AG09309 (cell line): ENCODE results near the gene PARD3B.

ENCODE experiments used
- DNase-seq: peaks from one replicate; pipeline ENCODE4 v3.0.0-alpha.2; 2010; ENCODE audit warnings: low read depth
- H3K4me3 ChIP-seq: 2 replicates; pipeline ENCODE4 v1.5.1; 2011; ENCODE audit warnings: mild to moderate bottlenecking, low read depth, low read length, moderate library complexity; ENCODE audit not compliant: control insufficient read depth
- TF ChIP-seq, protein P1 (sequence below): IDR thresholded peaks from 2 replicates; pipeline ENCODE4 v1.5.1; 2011; ENCODE audit warnings: mild to moderate bottlenecking, low read depth, low read length, inconsistent platforms; ENCODE audit not compliant: insufficient read depth, control insufficient read depth; ENCODE audit errors: missing control alignments

Gene PARD3B

DNA sequence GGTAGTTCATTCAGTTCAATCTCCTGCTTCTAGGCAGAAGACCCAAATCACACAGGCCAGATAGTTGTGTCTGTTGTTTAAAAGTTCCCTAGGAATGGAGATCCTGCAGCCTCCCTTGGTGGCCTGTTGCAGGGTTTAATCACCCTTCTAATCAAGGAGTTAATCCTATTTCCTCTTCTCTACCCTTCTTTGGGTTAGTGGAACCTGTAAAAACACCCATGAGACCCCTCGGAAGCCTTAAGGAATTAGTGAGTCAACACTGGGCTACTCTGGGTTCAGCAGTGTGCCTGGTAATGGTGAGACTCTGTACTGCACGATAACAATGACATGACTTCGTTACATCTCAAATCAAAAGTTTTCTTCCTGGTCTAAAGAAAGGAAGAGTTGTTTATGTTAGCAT, 919.4 kb downstream of the PARD3B start:
- DNase-seq, result no peak
- TF ChIP-seq, protein P1, sequence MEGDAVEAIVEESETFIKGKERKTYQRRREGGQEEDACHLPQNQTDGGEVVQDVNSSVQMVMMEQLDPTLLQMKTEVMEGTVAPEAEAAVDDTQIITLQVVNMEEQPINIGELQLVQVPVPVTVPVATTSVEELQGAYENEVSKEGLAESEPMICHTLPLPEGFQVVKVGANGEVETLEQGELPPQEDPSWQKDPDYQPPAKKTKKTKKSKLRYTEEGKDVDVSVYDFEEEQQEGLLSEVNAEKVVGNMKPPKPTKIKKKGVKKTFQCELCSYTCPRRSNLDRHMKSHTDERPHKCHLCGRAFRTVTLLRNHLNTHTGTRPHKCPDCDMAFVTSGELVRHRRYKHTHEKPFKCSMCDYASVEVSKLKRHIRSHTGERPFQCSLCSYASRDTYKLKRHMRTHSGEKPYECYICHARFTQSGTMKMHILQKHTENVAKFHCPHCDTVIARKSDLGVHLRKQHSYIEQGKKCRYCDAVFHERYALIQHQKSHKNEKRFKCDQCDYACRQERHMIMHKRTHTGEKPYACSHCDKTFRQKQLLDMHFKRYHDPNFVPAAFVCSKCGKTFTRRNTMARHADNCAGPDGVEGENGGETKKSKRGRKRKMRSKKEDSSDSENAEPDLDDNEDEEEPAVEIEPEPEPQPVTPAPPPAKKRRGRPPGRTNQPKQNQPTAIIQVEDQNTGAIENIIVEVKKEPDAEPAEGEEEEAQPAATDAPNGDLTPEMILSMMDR, result no peak
- no peak overlapping the region for H3K4me3 ChIP-seq

DNA sequence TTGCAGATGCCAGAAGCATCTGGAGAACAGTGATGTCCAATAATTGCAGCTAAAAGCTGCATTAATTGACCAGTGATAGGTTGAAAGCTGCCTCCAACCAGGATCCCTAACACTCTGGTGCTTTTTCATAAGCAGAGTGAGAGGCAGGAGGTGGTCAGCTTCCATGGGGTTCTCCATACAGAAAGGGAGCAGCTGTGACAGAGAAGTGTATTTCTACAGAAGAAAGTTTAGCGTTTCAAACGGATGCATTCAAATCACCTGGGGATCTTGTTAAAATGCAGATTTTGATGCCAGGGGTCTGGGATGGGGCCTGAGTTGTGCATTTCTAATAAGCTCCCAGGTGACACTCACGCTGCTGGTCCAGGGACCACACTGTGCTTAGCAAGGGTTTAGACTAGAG, 920.5 kb downstream of the PARD3B start:
- no peak for DNase-seq
- no peak overlapping the region for H3K4me3 ChIP-seq
- TF ChIP-seq, protein P1, result no peak

DNA sequence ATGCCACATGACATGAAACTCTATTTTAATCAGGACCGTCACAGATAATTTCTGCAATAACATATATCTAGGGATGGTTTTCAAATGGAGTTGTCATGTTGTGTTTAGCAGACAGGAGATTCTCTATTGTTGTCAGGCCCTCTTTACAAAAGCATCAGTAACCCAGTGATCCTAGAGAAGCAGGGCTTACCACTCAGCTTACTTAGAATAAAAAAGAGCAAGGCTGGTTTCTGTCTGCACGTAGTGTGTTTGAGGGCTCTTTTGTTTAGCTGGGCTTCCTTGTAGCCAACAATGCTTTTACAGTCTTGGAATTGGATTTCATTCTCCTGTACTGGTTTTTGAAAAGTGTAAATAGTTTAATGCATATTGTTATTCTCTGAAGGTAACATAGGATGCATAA, 926.5 kb downstream of the PARD3B start:
- H3K4me3 ChIP-seq, result no peak overlapping the region
- no peak for DNase-seq
- TF ChIP-seq, protein P1, result no peak

DNA sequence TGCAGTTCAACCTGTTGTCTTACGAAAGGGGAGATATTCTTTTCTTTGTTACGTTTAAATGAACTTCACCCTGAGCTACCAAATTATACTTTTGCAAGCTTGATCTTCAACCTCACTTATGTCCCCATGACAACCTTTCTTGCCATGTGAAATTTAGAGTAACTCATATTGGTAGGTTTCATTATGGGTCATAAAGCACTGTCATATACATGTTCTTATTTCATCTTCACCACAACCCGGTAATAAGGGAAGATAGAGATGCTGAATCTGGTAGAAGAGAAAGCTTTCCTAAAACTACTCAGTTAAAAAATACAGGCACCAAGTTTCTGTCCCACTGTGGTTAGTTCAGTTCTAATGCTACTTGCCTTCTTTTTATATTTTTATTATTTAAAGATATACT, 928.5 kb downstream of the PARD3B start:
- no peak overlapping the region for H3K4me3 ChIP-seq
- TF ChIP-seq, protein P1, result no peak
- no peak for DNase-seq

DNA sequence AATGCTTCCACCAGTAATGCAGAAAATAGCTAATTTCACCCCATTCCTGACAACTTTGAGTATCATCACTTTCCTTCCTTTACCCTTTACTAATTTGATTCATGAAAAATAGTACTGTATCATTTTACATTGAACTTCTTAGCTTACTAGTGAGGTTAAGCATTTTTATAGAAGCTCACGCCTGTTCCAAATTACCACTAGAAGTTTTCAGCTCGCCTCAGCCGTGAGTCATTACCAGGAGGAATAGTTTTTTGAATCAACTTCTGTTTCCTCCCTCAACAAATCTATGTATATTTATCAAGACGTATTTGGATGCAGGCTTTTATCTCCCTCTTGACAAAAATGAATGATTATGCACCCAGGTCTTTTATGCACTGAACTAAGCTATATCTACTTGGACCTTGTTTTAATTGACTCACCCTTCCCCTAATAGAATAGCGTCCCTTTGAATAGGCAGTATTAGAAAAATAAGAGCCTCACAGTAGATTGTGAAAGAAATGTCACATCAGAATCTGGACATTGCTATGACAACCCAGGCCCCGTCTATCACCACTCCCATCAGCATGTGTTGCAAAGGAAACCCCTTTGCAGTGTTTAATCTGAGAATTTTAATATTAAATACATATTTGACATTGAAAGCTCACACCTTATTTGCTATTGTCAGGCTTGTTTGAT, 929.6 kb downstream of the PARD3B start:
- peak; percentile 40 for DNase-seq
- TF ChIP-seq, protein P1, result no peak
- no peak overlapping the region for H3K4me3 ChIP-seq

DNA sequence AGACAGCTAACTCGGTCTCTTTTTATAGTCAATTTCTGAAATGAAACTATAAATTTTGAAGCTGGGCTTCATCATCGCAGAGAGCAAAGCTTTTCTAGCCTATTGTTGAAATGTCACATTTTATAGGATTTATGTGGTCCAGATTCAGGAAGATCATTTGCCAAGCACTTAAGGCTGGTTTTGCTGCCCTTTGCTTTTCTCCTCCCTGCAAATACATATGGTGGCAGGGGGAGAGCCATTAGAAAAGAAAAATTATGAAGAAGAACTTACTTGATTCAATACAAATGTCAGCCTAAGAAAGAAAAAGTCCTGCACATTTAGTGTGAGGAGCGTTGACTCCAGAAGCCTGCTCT, 930.1 kb downstream of the PARD3B start:
- H3K4me3 ChIP-seq, result no peak overlapping the region
- DNase-seq, result no peak
- TF ChIP-seq, protein P1, result no peak
